ENCODE measurements around the gene NUP43. TPM values are rescaled to one million over a fixed set of nuclear protein-coding genes. Genes with fewer than 3 reads are reported as not detected.
"Not testable (repeated sequence)": the region's sequence is repeated elsewhere in the genome, so short reads cannot be mapped to it uniquely, and the experiment has no call there.

NUP43 gene
- total RNA-seq, 1 donor from 2014 or later = 107 TPM

DNA sequence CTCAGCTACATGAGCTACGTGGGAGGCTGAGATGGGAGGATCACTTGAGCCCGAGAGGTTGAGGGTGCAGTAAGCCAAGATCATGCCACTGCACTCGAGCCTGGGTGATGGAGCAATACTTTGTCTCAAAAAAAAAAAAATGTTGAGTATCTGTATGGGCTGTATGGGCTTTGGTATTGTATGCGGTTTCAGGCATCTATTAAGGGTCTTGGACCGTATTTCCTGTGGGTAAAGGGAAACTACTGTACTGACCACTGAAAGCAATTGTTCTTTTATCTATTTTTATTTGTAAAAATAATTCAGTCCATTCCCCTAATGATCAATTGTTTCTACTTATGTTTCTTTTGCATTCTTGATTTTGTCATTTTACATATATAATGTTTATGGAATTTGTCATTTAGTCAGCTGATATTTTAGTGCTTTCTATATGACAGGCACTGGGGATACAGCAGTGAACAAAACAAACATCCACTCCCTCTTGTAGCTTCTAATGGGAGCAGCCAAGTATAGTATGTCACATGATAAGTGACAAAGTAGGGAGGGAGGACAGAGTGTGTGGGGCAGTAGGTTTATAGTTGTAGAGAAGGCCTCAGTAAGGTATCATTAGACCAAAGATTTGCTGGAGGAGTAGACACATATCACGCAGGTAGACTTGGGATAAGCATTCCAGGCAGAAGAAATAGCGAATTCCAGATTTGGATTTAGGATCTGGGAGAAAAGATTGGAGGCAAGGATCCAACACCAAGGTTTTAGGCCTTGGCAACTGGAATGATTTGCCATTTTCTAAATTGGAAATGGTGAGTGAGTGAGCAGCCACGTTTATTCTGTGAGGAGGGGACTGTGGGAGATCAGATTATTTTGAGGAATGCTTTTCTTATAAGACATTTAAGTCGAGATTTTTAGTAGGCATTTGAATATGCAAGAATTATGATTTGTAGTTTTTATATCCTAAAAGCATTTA is 9.3 kb upstream of the NUP43 start:
- H4K20me1 ChIP-seq (ENCODE audit: low read depth) = peaks cover 23% of the 10 kb centered on the region
- H3K9me3 ChIP-seq (ENCODE audit: low read depth) = no peaks in the 10 kb centered on the region
- H3K4me3 ChIP-seq = no peak overlapping the region
- peaks cover 6% of the 10 kb centered on the region for H3K4me1 ChIP-seq
- no peaks in the 10 kb centered on the region for H3K27me3 ChIP-seq
- H3K4me1 Mint-ChIP-seq = peaks cover 5% of the 10 kb centered on the region
- peaks cover 2% of the 10 kb centered on the region for H3F3A ChIP-seq (ENCODE audit: low read depth)
- no peak overlapping the region for H2AFZ ChIP-seq (replicated peaks)
- no peak overlapping the region for H3K4me3 Mint-ChIP-seq
- peaks cover 2% of the 10 kb centered on the region for H3K36me3 Mint-ChIP-seq
- no peak for TF ChIP-seq EZH2 (IDR thresholded peaks at IDR 0.05)
- TF ChIP-seq, protein P1, sequence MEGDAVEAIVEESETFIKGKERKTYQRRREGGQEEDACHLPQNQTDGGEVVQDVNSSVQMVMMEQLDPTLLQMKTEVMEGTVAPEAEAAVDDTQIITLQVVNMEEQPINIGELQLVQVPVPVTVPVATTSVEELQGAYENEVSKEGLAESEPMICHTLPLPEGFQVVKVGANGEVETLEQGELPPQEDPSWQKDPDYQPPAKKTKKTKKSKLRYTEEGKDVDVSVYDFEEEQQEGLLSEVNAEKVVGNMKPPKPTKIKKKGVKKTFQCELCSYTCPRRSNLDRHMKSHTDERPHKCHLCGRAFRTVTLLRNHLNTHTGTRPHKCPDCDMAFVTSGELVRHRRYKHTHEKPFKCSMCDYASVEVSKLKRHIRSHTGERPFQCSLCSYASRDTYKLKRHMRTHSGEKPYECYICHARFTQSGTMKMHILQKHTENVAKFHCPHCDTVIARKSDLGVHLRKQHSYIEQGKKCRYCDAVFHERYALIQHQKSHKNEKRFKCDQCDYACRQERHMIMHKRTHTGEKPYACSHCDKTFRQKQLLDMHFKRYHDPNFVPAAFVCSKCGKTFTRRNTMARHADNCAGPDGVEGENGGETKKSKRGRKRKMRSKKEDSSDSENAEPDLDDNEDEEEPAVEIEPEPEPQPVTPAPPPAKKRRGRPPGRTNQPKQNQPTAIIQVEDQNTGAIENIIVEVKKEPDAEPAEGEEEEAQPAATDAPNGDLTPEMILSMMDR (IDR thresholded peaks at IDR 0.05) = no peak
- TF ChIP-seq EZH2phosphoT487 (IDR thresholded peaks at IDR 0.05) = no peak
- no peaks in the 10 kb centered on the region for H3K36me3 ChIP-seq
- no peak overlapping the region for H3K27ac ChIP-seq
- H3K9me3 Mint-ChIP-seq = no peaks in the 10 kb centered on the region
- H3K4me2 ChIP-seq = no peak overlapping the region
- H3K9ac ChIP-seq = no peak overlapping the region
- H3K27me3 Mint-ChIP-seq (ENCODE audit: insufficient read depth, low read depth) = no peaks in the 10 kb centered on the region
- H3K27ac Mint-ChIP-seq = no peak overlapping the region
- H3K79me2 ChIP-seq (ENCODE audit: low read depth) = peaks cover 89% of the 10 kb centered on the region
- DNase-seq (ENCODE audit: low spot score) = no peak

DNA sequence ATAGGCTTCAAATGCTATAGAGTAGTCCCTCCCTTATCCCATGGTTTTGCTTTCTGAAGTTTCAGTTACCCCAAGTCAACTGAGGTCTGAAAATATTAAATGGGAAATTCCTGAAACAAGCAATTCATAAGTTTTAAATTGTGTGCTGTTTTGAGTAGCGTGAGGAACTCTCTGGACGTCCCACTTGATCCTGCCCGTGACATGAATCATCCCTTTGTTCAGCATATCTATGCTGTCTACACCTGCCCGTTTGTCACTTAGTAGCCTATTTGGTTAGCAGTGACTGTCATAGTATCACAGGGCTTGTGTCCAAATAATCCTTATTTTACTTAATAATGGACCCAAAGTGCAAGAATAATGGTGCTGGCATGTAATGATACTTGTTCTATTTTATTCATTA is 8.2 kb upstream of the NUP43 start:
- Mint-ChIP-seq H3K4me3 (no peak overlapping the region), H3K4me1 (peaks cover 8% of the 10 kb centered on the region), H3K27ac (no peak overlapping the region), H3K9me3 (no peaks in the 10 kb centered on the region), H3K36me3 (peaks cover 2% of the 10 kb centered on the region), H3K27me3 (ENCODE audit: insufficient read depth, low read depth) (no peaks in the 10 kb centered on the region)
- H4K20me1 ChIP-seq (ENCODE audit: low read depth) = peaks cover 26% of the 10 kb centered on the region
- H3K27ac ChIP-seq = no peak overlapping the region
- H3K4me2 ChIP-seq = no peak overlapping the region
- no peak overlapping the region for H3K9ac ChIP-seq
- no peak overlapping the region for H3K4me3 ChIP-seq
- H3K36me3 ChIP-seq = no peaks in the 10 kb centered on the region
- peaks cover 7% of the 10 kb centered on the region for H3K4me1 ChIP-seq
- no peaks in the 10 kb centered on the region for H3K27me3 ChIP-seq
- DNase-seq (ENCODE audit: low spot score) = no peak
- peaks cover 98% of the 10 kb centered on the region for H3K79me2 ChIP-seq (ENCODE audit: low read depth)
- no peaks in the 10 kb centered on the region for H3K9me3 ChIP-seq (ENCODE audit: low read depth)
- TF ChIP-seq, protein P1 (IDR thresholded peaks at IDR 0.05) = no peak
- TF ChIP-seq EZH2 (IDR thresholded peaks at IDR 0.05) (no peak), EZH2phosphoT487 (IDR thresholded peaks at IDR 0.05) (no peak)
- peaks cover 13% of the 10 kb centered on the region for H3F3A ChIP-seq (ENCODE audit: low read depth)
- no peak overlapping the region for H2AFZ ChIP-seq (replicated peaks)

DNA sequence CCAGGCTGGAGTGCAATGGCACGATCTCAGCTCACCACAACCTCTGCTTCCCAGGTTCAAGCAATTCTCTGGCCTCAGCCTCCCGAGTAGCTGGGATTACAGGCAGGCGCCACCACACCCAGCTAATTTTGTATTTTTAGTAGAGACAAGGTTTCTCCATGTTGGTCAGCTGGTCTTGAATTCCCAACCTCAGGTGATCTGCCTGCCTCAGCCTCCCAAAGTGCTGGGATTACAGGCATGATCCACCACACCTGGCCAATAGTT is 7.0 kb upstream of the NUP43 start:
- not testable (repeated sequence) for H3K9me3 Mint-ChIP-seq; H3K27ac Mint-ChIP-seq; H2AFZ ChIP-seq (replicated peaks); H3K4me3 ChIP-seq; H3K27me3 ChIP-seq; H3K4me1 ChIP-seq; H3K36me3 Mint-ChIP-seq; H3K27me3 Mint-ChIP-seq (ENCODE audit: insufficient read depth, low read depth); H3K27ac ChIP-seq; H3K4me2 ChIP-seq; DNase-seq (ENCODE audit: low spot score); H3K9ac ChIP-seq; H3K4me3 Mint-ChIP-seq; H3K9me3 ChIP-seq (ENCODE audit: low read depth); H3K36me3 ChIP-seq
- peaks cover 10% of the 10 kb centered on the region for H3K4me1 Mint-ChIP-seq
- Histone ChIP-seq H4K20me1 (ENCODE audit: low read depth) (peaks cover 26% of the 10 kb centered on the region), H3F3A (ENCODE audit: low read depth) (peaks cover 16% of the 10 kb centered on the region), H3K79me2 (ENCODE audit: low read depth) (peaks cover 86% of the 10 kb centered on the region)

Measured in neural progenitor cell (in vitro differentiated cells).